Measurements from ENCODE around the gene FAM3C. TPM values are rescaled to one million over a fixed set of nuclear protein-coding genes. Genes with fewer than 3 reads are reported as not detected.

FAM3C gene
- total and polyA plus RNA-seq, 2 of the 4 experiments (the other 2 are of a cell fraction), result 11.5 to 45.8 TPM

- ChIA-PET POLR2A (ENCODE audit: unreplicated experiment) (no interaction called here), CTCF (no interaction called here)
- ATAC-seq (ENCODE audit: low read depth), result no peak
- intact Hi-C loops (cut with micrococcal nuclease) (no loop called here), dilution Hi-C loops (cut with HindIII; ENCODE audit: low sequenced_read_pairs, unreplicated experiment) (no loop called here), in situ Hi-C loops (cut with MboI; ENCODE audit: low sequenced_read_pairs) (loop anchor here (25.0 kb wide), 2 partner anchors 205 to 355 kb away; partner anchors contain the start of gene CPED1)
- H2BK5ac ChIP-seq (ENCODE audit: low read depth, low read length, poor library complexity, severe bottlenecking), result peak overlapping the region; percentile 44
- peak overlapping the region; percentile 55; the same call in 1 of the 2 replicates for H3K27ac ChIP-seq (ENCODE audit: insufficient read depth, low read length)
- H3K79me1 ChIP-seq (ENCODE audit: low read depth in 1 of 2, low read length in 2 of 2), result no peaks in the 10 kb centered on the region
- no peaks in the 10 kb centered on the region for H3K27me3 ChIP-seq (ENCODE audit: control insufficient read depth, insufficient read depth, low read length)
- H3K14ac ChIP-seq (replicated peaks; ENCODE audit: low read depth, low read length), result no peak overlapping the region
- H3K9ac ChIP-seq (ENCODE audit: low read depth, low read length), result no peak overlapping the region
- DNase-seq, result no peak
- H3K4me1 ChIP-seq (ENCODE audit: control insufficient read depth, insufficient read depth, low read length), result peaks cover 8% of the 10 kb centered on the region
- H3K23ac ChIP-seq (ENCODE audit: low read depth, low read length), result no peak overlapping the region
- peak overlapping the region; percentile 26; the same call in 1 of the 2 replicates for H4K5ac ChIP-seq (ENCODE audit: low read depth, low read length)
- peak overlapping the region; percentile 20; the same call in 1 of the 2 replicates for H2BK120ac ChIP-seq (ENCODE audit: low read depth, low read length)
- peaks cover 8% of the 10 kb centered on the region for H3K36me3 ChIP-seq (ENCODE audit: control insufficient read depth, insufficient read depth, low read length)
- no peak overlapping the region for H2AFZ ChIP-seq (replicated peaks; ENCODE audit: low read length, poor library complexity)
- peak overlapping the region; percentile 3; the same call in 1 of the 2 replicates for H2AK5ac ChIP-seq (ENCODE audit: low read depth, low read length)
- H4K20me1 ChIP-seq (ENCODE audit: insufficient read depth, low read length), result no peaks in the 10 kb centered on the region
- H2BK20ac ChIP-seq (ENCODE audit: low read depth, low read length), result peak overlapping the region; percentile 51
- H3K9me1 ChIP-seq (ENCODE audit: insufficient read depth, low read length), result peaks cover 18% of the 10 kb centered on the region
- no peak overlapping the region; the same call in 1 of the 2 replicates for H3K4me2 ChIP-seq (ENCODE audit: low read depth, low read length)
- H2AK9ac ChIP-seq (replicated peaks; ENCODE audit: low read depth, low read length, poor library complexity), result no peak overlapping the region
- no peaks in the 10 kb centered on the region for H3K9me3 ChIP-seq (ENCODE audit: control insufficient read depth, insufficient read depth, low read length)
- H4K8ac ChIP-seq (ENCODE audit: low read depth in 2 of 2, low read length in 2 of 2), result peak overlapping the region in 1 of 2 experiments; percentile 74; a peak in 3 of 4 replicates
- BruUV-seq (replicated peaks), result no TSS peak
- peak overlapping the region; percentile 36; the same call in 1 of the 2 replicates for H4K91ac ChIP-seq (ENCODE audit: insufficient read depth, low read depth, low read length)
- no peak overlapping the region for H3K4me3 ChIP-seq (ENCODE audit: insufficient read depth, low read depth, low read length)
- H3K4ac ChIP-seq (ENCODE audit: low read depth, low read length), result peak overlapping the region; percentile 28; the same call in 1 of the 2 replicates
- H2BK15ac ChIP-seq (ENCODE audit: low read depth, low read length), result peak overlapping the region; percentile 86; the same call in 2 of the 3 replicates
- H3K18ac ChIP-seq (ENCODE audit: low read depth, low read length), result peak overlapping the region; percentile 38; the same call in 1 of the 2 replicates
- TF ChIP-seq SMC3 (IDR thresholded peaks at IDR 0.05; ENCODE audit: low read depth, low read length) (no peak), MAZ (IDR thresholded peaks at IDR 0.05; ENCODE audit: borderline replicate concordance, low read depth, low read length) (no peak), FOS (IDR thresholded peaks at IDR 0.05; ENCODE audit: low read depth, low read length) (no peak), POLR2A (IDR thresholded peaks at IDR 0.05; ENCODE audit: low read depth, low read length) (no peak), BHLHE40 (IDR thresholded peaks at IDR 0.05; ENCODE audit: low read depth, low read length) (no peak), MAFK (IDR thresholded peaks at IDR 0.05; ENCODE audit: low read depth, low read length) (no peak), CEBPB (IDR thresholded peaks at IDR 0.05; ENCODE audit: low read depth, low read length) (no peak), RCOR1 (IDR thresholded peaks at IDR 0.05; ENCODE audit: insufficient replicate concordance, low read length) (no peak), RFX5 (IDR thresholded peaks at IDR 0.05; ENCODE audit: low read depth, low read length) (no peak), ELK1 (IDR thresholded peaks at IDR 0.05; ENCODE audit: borderline replicate concordance, low read depth, low read length) (no peak), NFE2L2 (IDR thresholded peaks at IDR 0.05; ENCODE audit: low read depth, low read length) (no peak), CHD1 (IDR thresholded peaks at IDR 0.05; ENCODE audit: low read depth, low read length) (no peak), MXI1 (IDR thresholded peaks at IDR 0.05; ENCODE audit: borderline replicate concordance, low read depth, low read length) (no peak)
- TF ChIP-seq, protein P1, sequence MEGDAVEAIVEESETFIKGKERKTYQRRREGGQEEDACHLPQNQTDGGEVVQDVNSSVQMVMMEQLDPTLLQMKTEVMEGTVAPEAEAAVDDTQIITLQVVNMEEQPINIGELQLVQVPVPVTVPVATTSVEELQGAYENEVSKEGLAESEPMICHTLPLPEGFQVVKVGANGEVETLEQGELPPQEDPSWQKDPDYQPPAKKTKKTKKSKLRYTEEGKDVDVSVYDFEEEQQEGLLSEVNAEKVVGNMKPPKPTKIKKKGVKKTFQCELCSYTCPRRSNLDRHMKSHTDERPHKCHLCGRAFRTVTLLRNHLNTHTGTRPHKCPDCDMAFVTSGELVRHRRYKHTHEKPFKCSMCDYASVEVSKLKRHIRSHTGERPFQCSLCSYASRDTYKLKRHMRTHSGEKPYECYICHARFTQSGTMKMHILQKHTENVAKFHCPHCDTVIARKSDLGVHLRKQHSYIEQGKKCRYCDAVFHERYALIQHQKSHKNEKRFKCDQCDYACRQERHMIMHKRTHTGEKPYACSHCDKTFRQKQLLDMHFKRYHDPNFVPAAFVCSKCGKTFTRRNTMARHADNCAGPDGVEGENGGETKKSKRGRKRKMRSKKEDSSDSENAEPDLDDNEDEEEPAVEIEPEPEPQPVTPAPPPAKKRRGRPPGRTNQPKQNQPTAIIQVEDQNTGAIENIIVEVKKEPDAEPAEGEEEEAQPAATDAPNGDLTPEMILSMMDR (conservative IDR thresholded peaks at IDR 0.05; ENCODE audit: low read depth, low read length), result no peak
- TF ChIP-seq, protein P2, sequence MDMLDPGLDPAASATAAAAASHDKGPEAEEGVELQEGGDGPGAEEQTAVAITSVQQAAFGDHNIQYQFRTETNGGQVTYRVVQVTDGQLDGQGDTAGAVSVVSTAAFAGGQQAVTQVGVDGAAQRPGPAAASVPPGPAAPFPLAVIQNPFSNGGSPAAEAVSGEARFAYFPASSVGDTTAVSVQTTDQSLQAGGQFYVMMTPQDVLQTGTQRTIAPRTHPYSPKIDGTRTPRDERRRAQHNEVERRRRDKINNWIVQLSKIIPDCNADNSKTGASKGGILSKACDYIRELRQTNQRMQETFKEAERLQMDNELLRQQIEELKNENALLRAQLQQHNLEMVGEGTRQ (IDR thresholded peaks at IDR 0.05; ENCODE audit: low read depth, low read length), result no peak
- 100% methylated on average over 1 of the region's 4 CpGs; no CpG with 5 or more reads in 1 of the 2 experiments for WGBS, 2 experiments (ENCODE audit: extremely low coverage in 2 of 2, insufficient read length in 1 of 2)
- H3K56ac ChIP-seq (ENCODE audit: extremely low read depth, insufficient read depth, low read length), result no peak overlapping the region
These were observed 53.5 kb downstream of the FAM3C start for GRCh38 chr7:121342631-121343030.

Data from IMR-90 (cell line).